ENCODE measurements around the gene METTL16.

GRCh38 chr17:2380226-2380922 is 131.3 kb downstream of the METTL16 start:
- no peak for TF ChIP-seq POLR2A (IDR thresholded peaks at IDR 0.05)
- no peak for TF ChIP-seq CTCF (IDR thresholded peaks at IDR 0.05)

Measured in prostate gland (tissue), 2 donors.